ENCODE results near the gene ATP8A1.

DNA sequence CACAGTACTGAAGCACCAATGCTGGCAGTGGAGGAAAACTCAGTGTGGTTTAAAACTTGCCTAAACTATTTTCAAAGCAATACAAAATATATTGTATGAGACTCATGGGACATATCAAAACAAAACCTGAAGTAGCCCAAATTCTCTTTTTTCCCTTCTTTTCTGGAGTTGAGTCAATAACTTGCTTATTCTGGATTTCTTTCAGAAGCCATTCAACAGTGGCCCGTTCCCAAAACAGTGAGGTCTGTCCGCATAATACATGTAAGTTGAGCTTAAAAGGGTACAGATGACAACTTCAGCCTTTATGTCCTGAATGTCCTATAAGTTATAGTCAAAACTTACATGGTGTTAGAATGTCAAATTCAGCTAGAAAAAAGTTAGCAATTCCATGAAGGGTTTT lies 158.9 kb downstream of the ATP8A1 start:
- TF ChIP-seq, protein P1, sequence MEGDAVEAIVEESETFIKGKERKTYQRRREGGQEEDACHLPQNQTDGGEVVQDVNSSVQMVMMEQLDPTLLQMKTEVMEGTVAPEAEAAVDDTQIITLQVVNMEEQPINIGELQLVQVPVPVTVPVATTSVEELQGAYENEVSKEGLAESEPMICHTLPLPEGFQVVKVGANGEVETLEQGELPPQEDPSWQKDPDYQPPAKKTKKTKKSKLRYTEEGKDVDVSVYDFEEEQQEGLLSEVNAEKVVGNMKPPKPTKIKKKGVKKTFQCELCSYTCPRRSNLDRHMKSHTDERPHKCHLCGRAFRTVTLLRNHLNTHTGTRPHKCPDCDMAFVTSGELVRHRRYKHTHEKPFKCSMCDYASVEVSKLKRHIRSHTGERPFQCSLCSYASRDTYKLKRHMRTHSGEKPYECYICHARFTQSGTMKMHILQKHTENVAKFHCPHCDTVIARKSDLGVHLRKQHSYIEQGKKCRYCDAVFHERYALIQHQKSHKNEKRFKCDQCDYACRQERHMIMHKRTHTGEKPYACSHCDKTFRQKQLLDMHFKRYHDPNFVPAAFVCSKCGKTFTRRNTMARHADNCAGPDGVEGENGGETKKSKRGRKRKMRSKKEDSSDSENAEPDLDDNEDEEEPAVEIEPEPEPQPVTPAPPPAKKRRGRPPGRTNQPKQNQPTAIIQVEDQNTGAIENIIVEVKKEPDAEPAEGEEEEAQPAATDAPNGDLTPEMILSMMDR (IDR thresholded peaks at IDR 0.05; ENCODE audit: low read depth, low read length, poor library complexity, severe bottlenecking) = no peak
- TF ChIP-seq EZH2phosphoT487 (IDR thresholded peaks at IDR 0.05; ENCODE audit: borderline replicate concordance, low read length) = no peak
